GM12874 (cell line): ENCODE measurements around the gene BFSP2.

Source experiments
- TF ChIP-seq, protein P1 (sequence below): IDR thresholded peaks from 2 replicates; pipeline ENCODE4 v1.5.1; 2011; ENCODE audit warnings: low read depth, mild to moderate bottlenecking, control low read depth, low read length, moderate library complexity; ENCODE audit not compliant: insufficient read depth

The BFSP2 gene

DNA sequence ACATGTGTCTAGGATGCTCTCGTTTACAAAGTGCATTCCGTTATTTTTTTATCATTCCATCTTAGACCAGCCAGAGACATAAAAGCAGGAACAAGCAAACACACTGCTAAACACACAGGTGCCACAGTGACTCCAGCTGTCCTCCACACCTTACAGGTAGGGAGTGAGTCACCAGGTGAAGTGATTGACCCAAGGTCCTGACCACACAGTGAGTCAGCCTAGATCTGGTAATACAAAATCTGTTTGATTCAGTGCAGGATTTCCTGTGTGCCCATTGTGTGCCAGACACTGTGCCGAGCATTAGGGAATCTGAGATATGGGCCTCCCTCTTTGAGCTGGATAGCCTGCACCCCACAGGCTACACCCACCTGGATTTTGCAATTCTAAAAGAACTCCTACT lies 16.7 kb upstream of the BFSP2 start:
- TF ChIP-seq, protein P1, sequence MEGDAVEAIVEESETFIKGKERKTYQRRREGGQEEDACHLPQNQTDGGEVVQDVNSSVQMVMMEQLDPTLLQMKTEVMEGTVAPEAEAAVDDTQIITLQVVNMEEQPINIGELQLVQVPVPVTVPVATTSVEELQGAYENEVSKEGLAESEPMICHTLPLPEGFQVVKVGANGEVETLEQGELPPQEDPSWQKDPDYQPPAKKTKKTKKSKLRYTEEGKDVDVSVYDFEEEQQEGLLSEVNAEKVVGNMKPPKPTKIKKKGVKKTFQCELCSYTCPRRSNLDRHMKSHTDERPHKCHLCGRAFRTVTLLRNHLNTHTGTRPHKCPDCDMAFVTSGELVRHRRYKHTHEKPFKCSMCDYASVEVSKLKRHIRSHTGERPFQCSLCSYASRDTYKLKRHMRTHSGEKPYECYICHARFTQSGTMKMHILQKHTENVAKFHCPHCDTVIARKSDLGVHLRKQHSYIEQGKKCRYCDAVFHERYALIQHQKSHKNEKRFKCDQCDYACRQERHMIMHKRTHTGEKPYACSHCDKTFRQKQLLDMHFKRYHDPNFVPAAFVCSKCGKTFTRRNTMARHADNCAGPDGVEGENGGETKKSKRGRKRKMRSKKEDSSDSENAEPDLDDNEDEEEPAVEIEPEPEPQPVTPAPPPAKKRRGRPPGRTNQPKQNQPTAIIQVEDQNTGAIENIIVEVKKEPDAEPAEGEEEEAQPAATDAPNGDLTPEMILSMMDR, result no peak

DNA sequence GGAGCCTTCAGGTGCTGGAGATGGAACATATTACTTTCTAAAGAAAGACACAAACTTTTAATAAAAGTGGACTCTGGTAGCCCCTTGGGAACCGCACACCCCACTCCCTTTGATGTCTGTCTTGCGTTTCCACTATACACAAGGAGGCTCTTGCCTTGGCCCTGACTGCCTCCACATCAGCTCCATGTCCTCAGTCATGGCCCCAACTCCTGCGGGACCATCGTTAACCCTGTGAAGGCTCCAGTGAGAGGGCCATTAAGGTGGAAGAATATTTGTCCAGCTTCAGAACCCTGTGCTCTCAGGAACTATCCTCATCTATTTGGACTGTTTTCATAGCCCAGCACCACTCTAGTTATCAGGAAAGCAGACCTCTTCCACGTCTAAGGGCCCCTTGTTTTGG lies 16.1 kb upstream of the BFSP2 start:
- TF ChIP-seq, protein P1, result no peak

DNA sequence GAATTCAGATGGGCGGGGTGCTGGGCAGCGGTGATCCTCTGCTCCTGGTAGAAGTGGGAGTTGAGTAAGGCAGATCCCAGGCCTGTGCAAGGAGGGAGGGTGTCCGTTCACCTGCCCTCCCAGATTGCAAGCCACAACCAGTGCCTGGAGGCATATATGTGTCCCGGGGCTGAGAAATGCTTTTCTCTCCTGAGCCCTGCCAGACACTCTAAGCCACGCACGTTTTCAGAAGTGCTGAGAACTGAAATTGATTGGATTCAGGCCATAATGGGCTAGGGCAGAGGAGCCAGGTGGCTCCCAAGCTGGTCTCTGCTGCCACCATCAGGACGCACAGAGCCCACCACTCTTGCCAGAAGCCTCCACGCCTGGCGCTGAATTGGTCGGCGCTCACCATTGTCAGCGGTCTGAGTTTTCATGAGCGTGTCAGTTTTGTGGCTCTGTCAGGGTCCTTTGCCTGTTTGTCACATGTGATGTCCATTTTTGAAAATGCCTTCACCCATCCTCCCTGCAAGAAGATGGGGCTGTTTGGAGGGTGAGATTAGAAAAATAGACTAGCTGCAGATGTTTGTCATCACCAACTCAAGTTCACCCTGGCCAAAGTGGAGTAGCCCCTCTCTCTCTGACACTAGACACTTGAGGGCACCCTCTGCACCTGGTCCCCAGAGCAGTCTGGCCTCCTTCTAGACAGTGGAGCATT lies 15.4 kb upstream of the BFSP2 start:
- TF ChIP-seq, protein P1, result peak; percentile 85

DNA sequence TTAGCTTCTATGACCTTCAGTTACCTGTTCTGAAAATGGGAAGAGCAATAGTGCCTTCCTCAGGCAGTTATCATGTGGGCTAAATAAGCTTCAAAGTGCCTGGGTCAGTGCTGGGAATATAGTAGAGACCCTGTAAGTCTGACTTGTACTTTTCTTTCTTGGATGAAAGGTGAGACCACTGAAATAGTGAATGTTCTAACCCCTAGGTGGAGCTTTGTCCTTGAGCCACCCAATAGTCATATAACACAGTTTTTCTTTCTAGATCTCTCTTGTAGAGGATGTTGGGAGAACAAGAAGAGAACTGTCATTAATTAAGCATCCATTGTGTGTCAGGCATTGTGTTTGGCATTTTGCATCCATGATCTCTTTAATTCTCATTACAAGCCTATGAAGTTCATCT lies 13.0 kb upstream of the BFSP2 start:
- TF ChIP-seq, protein P1, result no peak

DNA sequence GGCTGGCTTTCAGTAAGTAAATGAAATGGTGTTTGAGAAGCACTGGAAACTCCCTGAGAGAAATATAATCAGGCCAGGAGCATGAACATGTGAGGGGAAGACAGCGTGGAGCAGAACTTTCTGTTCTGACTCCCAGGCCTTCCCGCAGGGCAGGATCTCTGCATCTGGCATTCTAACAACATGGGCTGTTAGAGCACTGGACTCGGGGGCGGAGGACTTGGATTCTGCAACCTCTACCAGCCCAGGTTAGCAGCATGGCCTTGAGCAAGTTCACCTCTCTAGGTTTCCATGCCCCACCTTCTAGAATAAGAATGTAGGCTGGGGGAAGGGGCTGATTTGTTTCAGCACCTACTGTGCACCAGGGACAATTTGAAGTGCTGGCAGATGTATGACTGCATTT lies 12.5 kb upstream of the BFSP2 start:
- TF ChIP-seq, protein P1, result no peak

DNA sequence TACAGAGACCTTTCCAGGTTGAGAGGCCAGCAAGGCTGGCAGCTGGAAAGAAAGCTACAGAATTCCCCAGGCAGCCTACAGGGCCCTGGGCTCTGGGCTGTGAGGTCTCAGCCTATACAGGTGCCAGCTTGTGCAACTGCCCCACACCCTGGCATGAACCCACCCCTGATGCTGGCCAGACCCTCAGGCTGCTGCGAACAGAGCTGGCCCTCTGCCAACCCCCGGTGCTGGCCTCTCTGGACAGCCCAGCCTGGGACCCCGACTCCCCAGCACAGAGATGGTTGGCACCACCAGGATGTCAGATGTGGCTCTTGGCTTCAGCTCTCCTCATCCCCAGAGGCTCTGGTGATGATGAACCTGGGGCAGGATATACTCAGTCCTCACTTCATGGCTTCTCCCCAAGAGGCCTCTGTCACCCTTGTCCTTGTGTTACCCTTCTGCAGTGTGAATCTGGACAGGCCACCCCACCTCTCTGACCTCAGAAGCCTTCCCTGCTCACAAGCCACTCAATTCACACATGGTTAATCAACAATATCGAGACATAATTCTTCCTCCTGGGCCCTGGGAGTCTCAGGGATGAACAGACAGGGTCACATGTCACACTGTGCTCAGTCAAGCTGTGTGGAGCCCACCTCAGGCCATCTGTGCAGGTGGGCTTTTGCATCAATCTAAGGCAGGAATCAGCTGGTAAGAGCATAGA lies 11.0 kb upstream of the BFSP2 start:
- TF ChIP-seq, protein P1, result no peak

DNA sequence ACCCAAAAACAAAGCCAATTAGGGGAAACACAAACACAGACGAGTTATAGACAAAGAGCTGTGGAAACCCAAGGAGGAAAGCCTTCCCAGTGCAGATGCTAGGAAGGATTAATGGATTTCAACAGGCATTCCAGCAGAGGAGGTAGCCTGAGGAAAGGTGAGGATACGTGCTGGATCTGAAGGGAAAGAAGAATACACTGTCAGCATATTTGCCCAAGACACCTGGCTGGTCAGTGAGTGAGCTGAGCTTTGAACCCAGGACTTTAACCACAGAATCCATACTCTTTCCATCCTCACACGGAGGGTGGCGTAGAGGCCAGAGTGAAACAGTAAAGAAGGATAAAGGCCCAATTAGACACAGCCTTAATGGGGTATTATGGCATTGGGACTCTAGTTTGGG lies 9.1 kb upstream of the BFSP2 start:
- TF ChIP-seq, protein P1, result no peak
